Type B pancreatic cell (in vitro differentiated cells): Measurements from ENCODE around the gene GRIN2A. TPM values are rescaled to one million over a fixed set of nuclear protein-coding genes. Genes with fewer than 3 reads are reported as not detected.

Experiments
- DNase-seq: peaks from one replicate; pipeline ENCODE4 v3.0.0; 2021; ENCODE audit warnings: mixed read lengths; ENCODE audit not compliant: unreplicated experiment; ENCODE audit errors: extremely low spot score
- H3K27ac Mint-ChIP-seq: 2 replicates; pipeline ENCODE4 v1.8.0; 2021; ENCODE audit warnings: mild to moderate bottlenecking, mixed read lengths
- H3K27me3 Mint-ChIP-seq: 2 replicates; pipeline ENCODE4 v1.8.0; 2021; ENCODE audit warnings: mixed read lengths
- H3K36me3 Mint-ChIP-seq: 2 replicates; pipeline ENCODE4 v1.8.0; 2021; ENCODE audit warnings: mixed read lengths
- H3K4me1 Mint-ChIP-seq: one replicate; pipeline ENCODE4 v1.8.0; 2021; ENCODE audit warnings: mixed read lengths; ENCODE audit not compliant: unreplicated experiment
- H3K4me3 Mint-ChIP-seq: 2 replicates; pipeline ENCODE4 v1.8.0; 2021; ENCODE audit warnings: mild to moderate bottlenecking, mixed read lengths
- H3K9me3 Mint-ChIP-seq: 2 replicates; pipeline ENCODE4 v1.8.0; 2021; ENCODE audit warnings: mixed read lengths
- total RNA-seq: library from RNA; stranded (reverse); gene quantifications from 2 replicates; pipeline ENCODE4 v1.2.1, GENCODE V29; 2021; ENCODE audit warnings: low replicate concordance
- TF ChIP-seq, protein P1 (sequence below): fragments of 200-600 bp; sonication (generic); conservative IDR thresholded peaks from 2 replicates; pipeline ENCODE4 v1.5.0; 2021; ENCODE audit warnings: antibody characterized with exemption, mild to moderate bottlenecking

The GRIN2A gene
- total RNA-seq, 1 donor from 2014 or later, result 7.1 TPM

- TF ChIP-seq, protein P1, sequence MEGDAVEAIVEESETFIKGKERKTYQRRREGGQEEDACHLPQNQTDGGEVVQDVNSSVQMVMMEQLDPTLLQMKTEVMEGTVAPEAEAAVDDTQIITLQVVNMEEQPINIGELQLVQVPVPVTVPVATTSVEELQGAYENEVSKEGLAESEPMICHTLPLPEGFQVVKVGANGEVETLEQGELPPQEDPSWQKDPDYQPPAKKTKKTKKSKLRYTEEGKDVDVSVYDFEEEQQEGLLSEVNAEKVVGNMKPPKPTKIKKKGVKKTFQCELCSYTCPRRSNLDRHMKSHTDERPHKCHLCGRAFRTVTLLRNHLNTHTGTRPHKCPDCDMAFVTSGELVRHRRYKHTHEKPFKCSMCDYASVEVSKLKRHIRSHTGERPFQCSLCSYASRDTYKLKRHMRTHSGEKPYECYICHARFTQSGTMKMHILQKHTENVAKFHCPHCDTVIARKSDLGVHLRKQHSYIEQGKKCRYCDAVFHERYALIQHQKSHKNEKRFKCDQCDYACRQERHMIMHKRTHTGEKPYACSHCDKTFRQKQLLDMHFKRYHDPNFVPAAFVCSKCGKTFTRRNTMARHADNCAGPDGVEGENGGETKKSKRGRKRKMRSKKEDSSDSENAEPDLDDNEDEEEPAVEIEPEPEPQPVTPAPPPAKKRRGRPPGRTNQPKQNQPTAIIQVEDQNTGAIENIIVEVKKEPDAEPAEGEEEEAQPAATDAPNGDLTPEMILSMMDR, result no peak
- H3K4me1 Mint-ChIP-seq, result peaks cover 20% of the 10 kb centered on the region
- DNase-seq, result no peak
- H3K27ac Mint-ChIP-seq, result peak overlapping the region; percentile 8
- no peak overlapping the region for H3K4me3 Mint-ChIP-seq
- peaks cover 29% of the 10 kb centered on the region for H3K27me3 Mint-ChIP-seq
- no peaks in the 10 kb centered on the region for H3K9me3 Mint-ChIP-seq
- peaks cover 4% of the 10 kb centered on the region for H3K36me3 Mint-ChIP-seq
These were observed 100.9 kb downstream of the GRIN2A start for GRCh38 chr16:10081201-10081940.

DNA sequence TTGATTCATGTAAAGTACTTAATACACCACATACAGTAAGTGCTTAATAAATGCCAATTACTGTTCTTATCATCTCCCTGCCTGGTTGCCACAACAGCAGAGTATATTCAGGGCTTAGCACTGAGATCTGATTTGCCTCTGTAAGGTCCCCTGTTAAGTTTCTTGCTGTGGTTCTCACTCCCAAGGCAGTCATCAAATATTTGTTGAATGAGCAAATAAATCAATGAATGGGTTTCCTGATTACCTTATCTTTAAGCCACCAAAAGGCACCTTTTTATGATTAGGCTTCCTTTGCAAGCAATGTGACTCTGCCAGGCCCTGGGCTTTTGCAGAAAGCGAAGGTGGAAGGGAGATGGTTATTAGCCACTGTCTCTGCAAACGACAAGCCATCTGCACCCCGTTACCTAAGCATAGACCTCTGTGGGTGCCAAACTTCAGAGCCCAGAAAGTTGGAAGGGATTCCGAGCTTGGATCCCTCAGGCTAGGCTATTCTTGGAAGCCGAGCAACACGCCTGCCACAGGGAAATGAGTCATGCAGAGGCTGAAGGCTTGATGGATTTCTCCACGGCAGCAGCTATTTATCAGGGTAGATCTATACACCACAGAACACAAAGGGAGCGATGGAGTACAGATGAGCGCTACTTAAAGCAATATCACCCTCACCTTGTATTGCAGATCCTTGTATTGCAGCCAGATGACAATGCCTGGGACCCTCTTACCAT, 102.0 kb downstream of the GRIN2A start:
- peak overlapping the region; percentile 8 for H3K27ac Mint-ChIP-seq
- DNase-seq, result no peak
- peak overlapping the region; percentile 51 for H3K4me3 Mint-ChIP-seq

DNA sequence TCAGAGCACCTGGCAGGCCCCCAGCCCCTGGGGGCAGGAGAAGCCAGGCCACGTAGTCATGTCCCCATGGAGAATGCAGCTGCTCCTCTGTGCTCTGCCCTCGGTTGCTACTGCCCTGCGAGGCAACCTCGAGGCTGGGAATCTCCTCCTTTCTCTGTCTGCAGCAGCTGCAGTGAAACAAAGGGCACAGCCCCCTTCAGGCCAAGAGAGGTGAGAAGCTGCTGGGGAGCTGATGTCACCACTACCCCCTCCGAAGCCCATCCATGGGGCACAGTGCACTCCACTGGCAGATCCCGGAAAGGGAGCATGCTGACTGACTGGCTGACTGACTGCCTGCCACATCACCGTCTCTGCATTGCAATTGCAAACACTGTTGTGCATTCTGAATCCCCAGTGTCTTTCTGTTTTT, 103.7 kb downstream of the GRIN2A start:
- no peak for DNase-seq
- peaks cover 38% of the 10 kb centered on the region for H3K27me3 Mint-ChIP-seq
- peaks cover 19% of the 10 kb centered on the region for H3K4me1 Mint-ChIP-seq
- TF ChIP-seq, protein P1, result peak; percentile 35
- no peak overlapping the region for H3K4me3 Mint-ChIP-seq
- H3K36me3 Mint-ChIP-seq, result peaks cover 3% of the 10 kb centered on the region
- no peak overlapping the region for H3K27ac Mint-ChIP-seq
- no peaks in the 10 kb centered on the region for H3K9me3 Mint-ChIP-seq

More for the DNA sequence above, 102.0 kb downstream of the GRIN2A start:
- TF ChIP-seq, protein P1, result no peak
- Mint-ChIP-seq H3K4me1 (peaks cover 20% of the 10 kb centered on the region), H3K36me3 (peaks cover 4% of the 10 kb centered on the region), H3K27me3 (peaks cover 30% of the 10 kb centered on the region), H3K9me3 (no peaks in the 10 kb centered on the region)

GRCh38 chr16:10077861-10078260, 104.4 kb downstream of the GRIN2A start:
- DNase-seq, result no peak
- Mint-ChIP-seq H3K4me3 (no peak overlapping the region), H3K36me3 (no peaks in the 10 kb centered on the region), H3K27ac (no peak overlapping the region), H3K27me3 (peaks cover 35% of the 10 kb centered on the region), H3K9me3 (no peaks in the 10 kb centered on the region), H3K4me1 (peaks cover 15% of the 10 kb centered on the region)
- TF ChIP-seq, protein P1, result no peak

GRCh38 chr16:10076037-10076436, 106.2 kb downstream of the GRIN2A start:
- Mint-ChIP-seq H3K27ac (no peak overlapping the region), H3K4me1 (peaks cover 12% of the 10 kb centered on the region), H3K27me3 (peaks cover 36% of the 10 kb centered on the region), H3K9me3 (no peaks in the 10 kb centered on the region), H3K4me3 (no peak overlapping the region), H3K36me3 (no peaks in the 10 kb centered on the region)
- DNase-seq, result no peak
- TF ChIP-seq, protein P1, result no peak
